Erythroblast (primary cell): Measurements from ENCODE around the gene HEY2.
"Not testable (repeated sequence)": the region's sequence is repeated elsewhere in the genome, so short reads cannot be mapped to it uniquely, and the experiment has no call there.

ENCODE experiments used
- DNase-seq, 2 experiments: peaks; one replicate each; lab custom pipeline; 2025; lab: John Stamatoyannopoulos, UW
- GATA1 ChIP-seq: IDR thresholded peaks from 2 replicates; pipeline ENCODE4 v1.6.1; 2011; ENCODE audit warnings: low read depth, mild to moderate bottlenecking, control low read depth, low read length, moderate library complexity
- POLR2A ChIP-seq: IDR thresholded peaks from 2 replicates; pipeline ENCODE4 v1.6.1; 2011; ENCODE audit warnings: mild to moderate bottlenecking, low read length

HEY2 gene

DNA sequence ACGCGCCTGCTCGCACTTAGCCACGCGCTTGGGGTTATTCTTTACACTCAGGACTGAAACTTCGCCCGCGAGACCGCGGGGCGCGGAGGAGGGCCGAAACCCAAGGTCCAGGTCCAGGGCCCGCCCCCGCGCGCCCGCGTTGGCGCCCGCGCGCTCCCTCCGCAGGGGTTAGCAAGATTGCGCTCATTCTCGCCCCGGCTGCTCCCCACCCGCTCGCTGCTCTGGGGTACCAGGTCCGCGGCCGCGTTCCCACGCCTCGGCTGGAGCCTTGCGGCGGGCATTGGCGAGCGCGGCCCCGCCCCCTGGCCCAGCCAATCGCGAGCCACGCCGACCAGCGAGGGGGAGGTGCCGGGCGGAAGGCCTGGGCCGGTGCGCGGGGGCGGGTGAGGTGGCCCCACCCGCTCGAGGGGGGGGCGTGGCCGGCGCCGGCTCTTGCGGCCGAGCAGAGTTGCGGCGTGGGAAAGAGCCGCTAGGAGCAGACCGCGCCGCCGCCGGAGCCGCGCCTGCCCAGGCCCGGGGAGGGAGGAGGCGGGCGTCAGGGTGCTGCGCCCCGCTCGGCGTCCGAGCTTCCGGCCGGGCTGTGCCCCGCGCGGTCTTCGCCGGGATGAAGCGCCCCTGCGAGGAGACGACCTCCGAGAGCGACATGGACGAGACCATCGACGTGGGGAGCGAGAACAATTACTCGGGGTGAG lies at the start of gene HEY2:
TSS of gene HEY2 (plus strand) at position 460 of the 692 bp plus-strand sequence. CDS start at position 605, 145 bp downstream.
- TF ChIP-seq GATA1 (no peak), POLR2A (no peak)
- DNase-seq = peak; percentile 96 to 98

DNA sequence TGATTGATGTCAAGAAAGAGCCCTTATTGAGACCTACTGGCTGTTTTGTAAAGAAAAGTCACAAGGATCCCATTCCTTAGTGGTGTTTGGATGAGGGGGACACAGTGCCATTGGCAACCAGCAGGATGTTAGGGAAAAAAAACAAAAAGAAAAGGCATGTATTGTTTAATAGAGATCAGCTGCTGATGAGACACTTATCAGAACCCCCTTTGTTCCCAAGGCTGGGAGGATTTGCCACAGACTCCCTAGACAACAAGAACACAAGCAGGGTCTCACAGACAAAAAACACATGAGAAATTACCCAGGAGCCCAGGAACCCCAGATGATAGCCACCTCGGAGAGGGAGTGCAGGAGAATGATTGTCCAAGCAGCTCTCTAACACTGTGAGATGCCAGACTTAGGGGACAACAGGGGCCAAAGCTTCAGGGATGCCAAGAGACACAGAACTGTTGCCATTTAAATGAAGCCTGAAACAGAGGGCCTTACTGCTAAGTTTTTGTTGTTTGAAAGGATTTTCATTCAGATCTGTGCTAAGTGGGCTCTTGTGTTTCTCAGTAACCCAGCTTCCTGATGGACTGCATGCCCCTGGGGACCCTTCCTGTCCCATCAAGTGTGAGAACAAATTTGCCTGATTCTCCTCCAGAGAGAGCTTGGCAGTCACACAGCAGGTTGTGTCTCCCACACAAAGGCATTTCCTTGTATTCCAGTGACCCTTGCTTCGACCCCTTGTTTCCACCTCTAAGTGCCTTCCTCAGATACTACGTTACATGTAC lies 48.7 kb upstream of the HEY2 start:
- TF ChIP-seq GATA1 (no peak), POLR2A (no peak)
- DNase-seq = no peak

DNA sequence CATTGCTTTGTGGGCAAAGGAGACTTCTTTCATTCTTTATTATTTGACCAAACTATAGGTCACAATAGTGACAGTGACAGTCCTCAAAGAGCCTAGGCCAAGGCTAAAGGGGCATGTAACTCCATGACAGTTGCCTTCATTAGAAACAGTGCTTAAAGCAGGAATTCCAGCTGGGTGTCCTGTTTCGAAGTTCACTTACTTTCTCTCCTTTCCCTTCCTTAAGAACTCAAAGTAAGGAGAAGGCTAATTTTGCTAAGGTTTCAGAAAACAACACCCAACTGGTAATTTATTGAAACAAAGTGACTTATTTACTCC lies 48.1 kb upstream of the HEY2 start:
- DNase-seq = no peak
- TF ChIP-seq GATA1 (no peak), POLR2A (no peak)

DNA sequence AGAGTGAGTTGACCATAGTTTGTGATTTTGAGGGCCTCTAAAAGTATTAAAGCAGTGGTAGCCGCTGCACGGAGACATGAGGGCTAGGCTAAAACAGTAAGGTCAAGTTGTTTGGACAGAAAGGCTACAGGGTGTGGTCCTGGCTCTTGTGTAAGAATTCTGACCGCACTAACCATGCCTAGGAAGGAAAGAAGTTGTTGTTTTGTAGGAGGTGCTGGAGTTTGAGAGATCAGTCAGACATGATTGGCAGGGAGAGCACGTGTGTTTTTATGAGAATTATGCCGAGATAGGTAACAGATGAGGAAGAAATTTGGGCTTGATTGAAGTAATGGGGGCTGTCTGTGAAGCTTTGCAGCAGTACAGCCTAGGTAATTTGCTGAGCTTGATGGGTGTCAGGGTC lies 45.5 kb upstream of the HEY2 start:
- DNase-seq = not testable (repeated sequence)

DNA sequence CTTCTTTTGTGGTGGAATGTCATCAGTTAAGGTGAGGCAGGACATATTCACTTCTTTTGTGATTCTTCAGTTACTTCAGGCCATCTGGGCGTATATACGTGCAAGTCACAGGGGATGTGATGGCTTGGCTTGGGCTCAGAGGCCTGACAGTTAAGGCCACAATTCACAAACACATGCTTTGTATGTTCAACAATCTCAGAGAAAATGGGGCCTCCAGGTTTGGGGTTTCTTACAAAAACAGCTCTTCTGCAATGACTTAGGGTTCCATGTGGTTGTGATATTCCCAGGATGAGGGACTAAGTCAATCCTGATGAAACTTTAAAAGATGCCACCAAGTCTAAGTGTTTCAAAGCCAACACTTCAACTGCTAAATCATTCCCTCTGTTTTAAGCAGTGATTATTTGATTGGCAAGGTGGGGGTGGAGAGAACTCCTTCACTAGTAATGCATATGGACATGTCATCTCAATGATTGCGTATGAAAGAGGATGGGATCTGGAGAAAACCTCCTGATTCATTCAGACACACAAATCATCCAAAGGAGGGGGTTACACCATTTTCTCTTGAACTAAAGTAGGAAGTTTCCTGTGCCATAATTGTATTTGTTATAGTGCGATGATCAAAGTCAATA lies 41.7 kb upstream of the HEY2 start:
- no peak for DNase-seq
- TF ChIP-seq GATA1 (no peak), POLR2A (no peak)

- DNase-seq = no peak
- TF ChIP-seq GATA1 (no peak), POLR2A (no peak)
Observed at GRCh38 chr6:125711013-125711675, 38.3 kb upstream of the HEY2 start.

DNA sequence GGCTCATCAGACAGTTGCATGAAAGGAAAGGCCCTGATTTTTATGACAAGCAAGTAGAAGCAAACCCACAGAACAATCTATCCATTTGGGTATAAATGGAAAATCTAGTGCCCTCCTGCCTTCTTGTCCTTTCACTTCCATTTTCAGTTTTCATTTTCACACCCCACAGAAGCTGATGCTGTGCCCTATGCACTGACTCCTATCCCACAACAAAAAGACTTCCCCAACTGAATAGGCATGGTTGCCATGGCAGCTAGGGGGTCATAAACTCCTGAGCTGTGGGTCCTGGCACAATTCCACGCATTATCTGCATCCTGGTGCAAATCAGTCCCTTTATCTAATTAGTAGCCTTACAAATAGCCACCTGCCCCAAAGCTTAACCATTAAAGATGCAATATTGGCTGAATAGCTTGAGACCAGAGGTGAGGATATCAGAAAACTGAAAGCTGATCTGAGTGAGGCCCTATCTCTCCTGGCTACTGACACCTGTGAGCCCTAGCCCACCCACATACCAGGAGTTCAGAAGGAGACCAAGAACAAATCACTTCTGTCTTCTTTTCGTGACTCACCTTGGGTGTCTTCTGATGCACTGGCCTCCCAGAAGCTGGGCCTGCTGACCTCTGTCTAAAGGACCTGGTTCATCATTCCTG lies 34.9 kb upstream of the HEY2 start:
- DNase-seq = no peak
- TF ChIP-seq POLR2A (no peak), GATA1 (no peak)

GRCh38 chr6:125717120-125717731 lies 32.2 kb upstream of the HEY2 start:
- DNase-seq = no peak
- TF ChIP-seq POLR2A (no peak), GATA1 (no peak)

DNA sequence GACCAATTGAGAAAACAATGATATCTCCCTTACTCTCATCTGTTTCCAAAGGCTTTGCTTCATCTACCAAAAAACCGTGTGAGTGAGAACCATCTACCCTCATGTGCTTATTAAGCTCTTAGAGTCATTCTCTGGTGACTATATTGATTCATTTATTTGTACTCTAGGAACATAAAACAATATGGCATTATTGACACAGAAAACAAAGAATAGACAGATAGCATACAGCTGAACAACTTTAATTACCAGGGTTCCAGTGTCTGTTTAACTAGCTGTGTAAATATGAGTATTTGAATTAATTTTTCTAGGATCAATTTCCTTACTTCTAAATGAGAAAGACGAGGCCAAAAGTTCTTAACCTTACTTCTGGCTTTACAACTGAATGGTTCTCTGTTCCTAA lies 31.3 kb upstream of the HEY2 start:
- TF ChIP-seq GATA1 (no peak), POLR2A (no peak)
- DNase-seq = no peak

- TF ChIP-seq POLR2A (no peak), GATA1 (no peak)
- DNase-seq = no peak
Observed at GRCh38 chr6:125722886-125723285, 26.5 kb upstream of the HEY2 start.

DNA sequence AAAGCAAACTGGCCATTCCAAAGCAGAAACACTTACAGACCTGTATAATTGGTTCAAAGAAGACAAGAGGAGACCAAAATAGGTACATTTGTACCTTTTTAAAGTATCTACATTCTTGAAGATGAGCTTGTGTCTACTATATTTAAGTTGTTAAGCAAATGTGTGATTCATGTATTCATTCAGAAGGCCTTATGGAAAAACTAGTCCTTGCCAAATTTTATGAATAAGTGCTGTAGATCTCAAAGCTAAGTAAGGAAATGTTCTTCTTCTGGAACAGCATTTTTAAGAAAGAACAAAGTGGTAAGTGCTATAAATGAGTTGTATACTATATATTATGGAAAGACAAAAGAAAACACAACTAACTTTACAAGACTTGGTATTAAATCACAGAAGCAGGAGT lies 22.2 kb upstream of the HEY2 start:
- DNase-seq = no peak
- TF ChIP-seq POLR2A (no peak), GATA1 (no peak)

GRCh38 chr6:125728739-125729138 lies 20.7 kb upstream of the HEY2 start:
- DNase-seq = peak in 1 of 2 experiments; percentile 3
- TF ChIP-seq GATA1 (no peak), POLR2A (no peak)

- no peak for DNase-seq
- TF ChIP-seq POLR2A (no peak), GATA1 (no peak)
Observed at GRCh38 chr6:125729983-125730382, 19.4 kb upstream of the HEY2 start.
